Measurements from ENCODE around the gene PTPRG.

Gene PTPRG

DNA sequence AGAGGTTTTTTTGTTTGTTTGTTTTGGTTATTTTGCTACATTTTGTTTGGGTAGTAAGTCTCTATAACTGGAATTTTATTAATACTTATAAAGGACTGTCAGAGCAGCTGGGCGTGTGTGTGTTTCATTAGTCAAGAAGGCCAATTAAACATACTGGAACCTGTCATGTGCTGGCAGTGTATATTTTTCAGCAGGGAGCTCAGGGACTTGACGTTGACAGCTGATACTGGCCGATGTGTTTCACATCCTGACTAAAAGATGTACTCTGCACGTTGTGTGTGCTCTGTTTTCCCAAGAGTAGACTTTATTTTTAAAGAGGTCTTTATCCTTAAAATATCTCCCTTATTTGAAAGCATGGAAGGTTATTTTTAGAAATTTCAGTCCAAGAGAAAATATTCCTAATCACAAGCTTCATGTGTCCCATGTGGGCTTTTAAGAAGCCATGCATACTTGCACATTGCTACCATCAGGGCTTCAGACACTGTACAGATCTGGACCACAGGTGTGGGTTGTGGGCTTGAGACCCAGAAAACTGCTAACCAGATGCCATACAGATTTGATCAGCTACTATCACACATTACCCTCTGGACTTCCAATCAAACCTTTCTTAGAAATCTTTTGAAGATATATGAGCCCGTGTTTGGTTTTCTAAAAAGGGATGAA, 676.0 kb downstream of the PTPRG start:
- no peak for DNase-seq (ENCODE audit: low spot score)

DNA sequence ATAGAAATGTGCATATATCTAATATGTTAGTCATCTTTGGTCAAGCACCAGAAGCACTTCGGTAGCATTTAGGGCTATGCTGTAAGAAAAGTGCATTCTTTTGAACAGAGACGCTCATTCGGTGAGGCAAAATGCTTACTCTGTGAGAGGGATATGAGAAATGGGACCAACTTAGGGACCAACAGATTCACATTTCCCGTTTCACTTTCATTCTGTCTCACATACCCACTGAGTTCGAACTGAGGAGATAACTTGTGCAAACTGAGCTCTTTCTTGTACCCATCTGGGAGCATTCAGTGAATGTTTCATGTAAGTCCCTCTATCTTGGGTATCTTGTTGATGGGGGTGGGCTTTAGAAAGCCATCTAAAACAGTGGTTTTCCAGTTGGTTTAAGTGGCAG, 676.6 kb downstream of the PTPRG start:
- no peak for DNase-seq (ENCODE audit: low spot score)

DNA sequence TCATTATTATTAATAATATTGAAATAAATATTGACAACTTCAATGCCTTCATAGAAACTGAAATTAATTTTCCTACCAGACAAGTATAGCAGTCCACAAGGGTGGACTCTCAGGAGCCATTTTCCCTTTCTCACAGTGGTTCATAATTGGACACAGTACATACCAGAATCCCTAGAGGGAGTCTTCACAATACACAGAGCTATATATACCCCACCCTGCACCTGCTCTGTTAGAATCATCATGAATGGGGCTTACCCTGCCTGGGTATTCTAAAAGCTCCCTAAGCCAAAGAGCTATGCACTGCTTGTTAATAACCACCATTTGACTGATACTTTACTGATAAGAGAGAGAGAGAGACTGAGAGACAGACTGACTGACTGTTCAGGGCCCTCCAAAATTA, 677.1 kb downstream of the PTPRG start:
- no peak for DNase-seq (ENCODE audit: low spot score)

DNA sequence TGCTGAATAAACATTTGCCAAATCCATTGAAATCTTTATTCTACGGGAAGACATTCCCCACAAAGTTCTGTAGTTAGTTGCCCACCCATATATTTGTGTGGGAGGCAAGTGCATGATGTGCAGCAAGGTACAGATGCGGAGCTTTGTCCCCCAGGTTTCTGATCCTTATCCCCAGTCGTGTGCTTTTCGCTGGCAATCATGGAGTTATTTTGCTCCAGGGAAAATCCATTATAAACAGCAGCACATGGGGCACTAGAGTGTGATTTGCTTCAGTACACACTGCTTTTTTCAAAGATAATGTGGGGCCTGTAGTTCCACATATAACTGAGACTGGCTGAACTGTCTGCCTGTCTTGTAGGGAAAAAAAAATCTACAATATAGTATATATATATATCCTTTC, 679.9 kb downstream of the PTPRG start:
- no peak for DNase-seq (ENCODE audit: low spot score)

DNA sequence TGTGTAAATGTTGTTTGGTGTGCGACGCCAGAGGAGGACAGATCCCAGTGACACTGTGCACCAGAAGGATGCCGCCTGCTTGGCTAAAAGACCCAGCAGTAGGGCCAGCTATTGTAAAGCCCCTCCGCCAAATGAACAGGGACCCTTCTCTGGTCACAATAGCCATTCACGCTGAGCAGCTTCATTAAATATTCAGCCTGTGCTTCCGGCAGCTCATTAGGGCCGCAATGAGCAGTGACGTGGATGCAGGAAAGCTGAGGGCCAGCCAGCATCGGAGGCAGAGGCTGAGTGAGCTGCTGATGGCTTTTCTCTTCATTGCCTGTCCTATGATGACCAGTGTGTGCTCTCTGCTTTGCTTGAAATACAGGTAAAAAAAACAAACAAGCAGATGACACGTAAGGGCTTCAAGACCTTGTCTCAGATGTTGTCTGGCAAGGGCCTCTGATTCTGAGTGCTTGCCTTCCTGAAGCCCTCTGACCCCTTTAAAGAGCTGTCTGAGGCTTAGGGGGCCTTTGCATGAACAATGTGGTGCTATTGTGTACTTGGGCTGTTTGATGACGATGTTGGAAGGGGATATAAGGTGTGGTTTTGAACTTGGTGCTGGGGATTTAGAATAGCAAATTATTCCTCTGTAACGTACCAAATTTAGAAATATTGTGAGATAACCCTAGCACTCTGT, 681.6 kb downstream of the PTPRG start:
- no peak for DNase-seq (ENCODE audit: low spot score)

DNA sequence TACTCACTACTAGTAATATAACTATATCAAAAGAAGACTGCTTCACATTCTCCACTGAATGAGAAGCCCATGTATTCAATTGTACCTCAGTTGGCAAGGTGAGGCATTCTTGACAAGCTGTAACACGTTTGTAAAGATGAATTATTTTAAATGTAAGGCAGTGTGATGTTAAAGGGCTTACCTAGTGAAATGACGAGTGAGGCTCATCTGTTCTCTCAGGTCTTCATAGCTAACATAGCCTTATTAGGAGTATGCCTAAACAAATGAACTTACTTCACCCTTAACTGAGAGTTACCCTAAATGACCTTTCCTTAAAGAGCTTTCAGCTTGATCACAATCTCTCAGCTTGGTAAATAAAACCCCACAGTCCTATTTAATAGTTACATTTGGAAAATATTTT, 684.7 kb downstream of the PTPRG start:
- no peak for DNase-seq (ENCODE audit: low spot score)

DNA sequence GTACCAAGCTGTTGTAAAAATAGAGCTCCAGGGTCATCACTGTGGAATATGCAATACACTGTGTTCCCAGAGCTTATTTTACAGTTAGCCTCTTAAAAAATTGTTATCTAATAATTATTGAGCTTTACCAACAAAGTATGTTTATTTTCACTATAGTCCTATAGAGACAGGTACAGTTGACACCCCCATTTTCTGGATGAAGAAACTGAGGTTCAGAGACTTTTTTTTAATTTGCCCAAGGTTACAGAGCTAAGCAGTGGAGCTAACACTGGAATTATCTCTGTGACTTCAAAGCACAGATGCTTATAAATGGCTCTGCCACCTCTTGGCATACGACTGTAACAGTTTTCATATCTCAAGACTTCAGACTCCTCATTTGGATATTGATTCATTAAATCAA, 685.6 kb downstream of the PTPRG start:
- no peak for DNase-seq (ENCODE audit: low spot score)

DNA sequence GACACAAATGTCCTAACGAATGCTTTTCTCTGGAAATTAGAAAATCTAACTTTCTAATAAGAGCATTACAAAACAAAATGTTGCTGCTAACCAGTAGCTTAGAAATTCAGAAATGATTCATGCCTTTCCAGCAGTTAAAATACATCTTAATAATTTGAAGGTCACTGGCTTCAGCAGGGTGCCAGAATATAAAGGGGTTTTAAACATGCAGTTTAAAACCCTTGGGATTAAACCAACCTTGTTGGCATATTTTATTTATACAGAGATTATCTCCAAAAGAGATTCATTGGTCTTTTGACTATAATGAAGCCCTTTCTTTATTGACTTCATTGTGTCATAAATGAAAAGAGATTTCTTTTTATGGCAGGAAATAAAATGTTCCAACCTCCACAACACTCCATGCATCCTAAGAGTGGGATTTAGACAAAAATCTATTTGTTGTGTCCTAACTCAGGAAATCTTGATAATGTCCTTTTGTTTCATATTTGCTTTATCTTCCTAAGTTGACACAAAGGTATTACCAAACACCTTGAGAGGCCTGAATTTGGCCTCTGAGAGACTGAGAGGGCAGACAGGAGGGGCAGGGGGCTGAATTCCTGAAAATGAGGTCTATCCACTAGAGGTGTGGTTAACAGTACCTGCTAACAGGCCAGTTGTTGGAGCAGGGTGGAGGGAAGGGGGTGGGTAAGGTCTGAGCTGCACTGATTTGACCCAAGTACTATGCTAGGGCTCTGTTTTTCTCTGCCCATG, 687.5 kb downstream of the PTPRG start:
- DNase-seq (ENCODE audit: low spot score) = no peak

DNA sequence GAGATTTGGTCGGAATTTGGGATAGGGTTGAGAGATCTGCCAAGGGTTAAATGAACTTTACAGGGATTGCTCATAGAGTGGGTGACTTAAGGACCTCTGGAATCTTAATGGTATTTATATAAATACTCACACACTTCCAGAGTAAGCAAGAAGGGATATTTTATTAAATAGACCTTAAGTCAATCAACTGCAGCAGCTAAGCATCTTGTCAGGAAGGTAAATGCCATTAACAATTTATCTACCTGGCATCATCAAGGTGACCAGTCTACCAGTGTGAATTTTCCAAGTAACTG, 688.1 kb downstream of the PTPRG start:
- DNase-seq (ENCODE audit: low spot score) = no peak

DNA sequence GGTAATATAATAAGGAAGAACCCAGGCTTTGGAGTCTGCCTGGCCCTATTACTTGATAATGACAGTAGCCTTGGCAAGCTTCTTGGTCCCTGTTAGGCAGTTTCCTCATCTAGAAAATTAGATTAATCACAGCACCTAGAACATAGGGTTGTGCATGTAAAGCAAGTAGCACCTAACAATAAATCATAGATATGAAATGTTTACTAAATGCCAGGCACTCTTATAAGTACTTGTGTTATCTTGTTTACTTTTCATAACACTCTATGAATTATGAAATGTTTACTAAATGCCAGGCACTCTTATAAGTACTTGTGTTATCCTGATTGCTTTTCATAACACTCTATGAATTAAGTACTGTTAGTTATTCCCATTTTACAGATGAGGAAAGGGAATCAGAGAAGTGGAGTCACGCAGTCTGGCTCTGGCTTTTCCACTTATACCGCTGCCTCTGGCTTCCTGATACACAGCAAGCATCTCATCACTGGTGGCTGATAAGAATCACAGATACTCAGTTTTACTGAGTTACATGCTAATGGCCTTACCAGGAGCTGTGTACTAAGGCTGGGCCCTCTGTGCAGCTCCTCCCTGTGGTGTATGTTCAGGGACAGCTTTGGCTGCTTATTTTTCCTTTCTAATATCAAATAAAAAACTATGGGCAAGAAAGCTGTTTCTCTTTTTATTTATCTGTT, 688.6 kb downstream of the PTPRG start:
- DNase-seq (ENCODE audit: low spot score) = no peak

DNA sequence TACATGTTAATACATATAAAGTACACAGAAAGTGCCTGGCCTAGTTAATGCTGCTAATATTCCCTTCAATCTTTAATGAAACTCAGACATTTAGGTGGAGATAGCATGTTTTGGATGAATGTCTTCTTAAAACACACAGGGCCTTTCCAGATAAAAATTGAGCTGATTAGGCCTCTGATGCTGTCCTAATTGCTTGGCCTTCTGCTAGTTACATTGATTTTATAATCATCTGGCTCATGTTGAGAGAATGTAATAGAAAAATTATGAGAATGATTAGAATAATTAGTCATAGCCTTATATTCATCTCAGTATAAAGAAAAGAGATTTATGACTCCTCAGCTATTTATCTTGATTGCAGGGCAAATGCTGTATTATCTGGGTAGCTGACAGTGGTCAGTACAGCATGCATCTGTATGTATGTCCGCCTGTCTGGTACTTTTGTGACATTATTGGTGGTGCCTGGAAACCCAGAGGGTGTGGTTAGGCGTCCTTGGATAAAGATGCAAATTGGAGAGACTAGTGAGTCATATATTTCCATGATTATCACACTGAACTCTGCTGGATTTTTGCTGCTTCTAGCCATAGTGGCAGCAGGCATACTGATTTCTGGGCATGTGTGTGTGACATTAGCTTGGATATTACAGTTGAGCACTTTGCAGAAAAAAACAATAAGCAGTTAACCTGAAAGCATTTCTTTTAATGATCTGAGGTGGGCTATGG, 691.2 kb downstream of the PTPRG start:
- no peak for DNase-seq (ENCODE audit: low spot score)

DNA sequence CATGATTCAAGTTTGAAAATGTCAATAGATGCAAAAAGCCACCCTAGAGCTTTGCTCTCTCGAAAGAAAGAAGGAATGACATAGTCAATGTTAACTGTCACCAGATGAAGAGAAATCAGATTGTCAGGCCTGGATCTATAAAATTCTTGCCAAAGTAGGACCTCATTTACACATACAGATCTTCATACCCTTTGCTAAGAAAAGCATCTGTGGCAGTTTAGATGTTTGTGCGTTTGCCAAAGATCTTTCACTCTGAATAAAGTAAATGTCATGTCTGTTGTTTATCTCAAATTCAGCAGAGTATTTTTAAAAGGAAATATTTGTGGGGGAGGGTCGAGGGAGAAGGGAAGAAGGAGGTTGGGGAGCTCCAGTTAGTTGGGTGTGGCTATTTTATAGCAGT, 692.6 kb downstream of the PTPRG start:
- no peak for DNase-seq (ENCODE audit: low spot score)

DNA sequence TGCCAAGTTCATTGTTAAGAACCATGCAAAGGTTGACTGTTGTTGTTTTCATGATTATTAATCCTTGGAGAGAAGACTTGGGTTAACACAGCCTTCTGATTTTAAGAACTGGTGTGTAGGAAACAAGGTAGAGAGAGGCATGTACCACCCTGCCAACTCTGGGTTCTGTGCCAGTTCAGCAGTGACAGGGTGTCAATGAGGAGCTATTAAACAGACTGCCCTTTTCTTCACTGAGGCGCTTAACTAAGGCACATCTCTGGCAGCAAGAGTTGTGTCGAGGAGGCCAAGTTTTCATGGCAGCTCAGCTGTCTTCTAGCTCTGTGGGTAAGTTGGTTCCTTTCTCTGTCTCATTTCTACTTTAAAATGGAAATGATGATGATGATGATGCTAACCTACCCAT, 694.4 kb downstream of the PTPRG start:
- DNase-seq (ENCODE audit: low spot score) = no peak

DNA sequence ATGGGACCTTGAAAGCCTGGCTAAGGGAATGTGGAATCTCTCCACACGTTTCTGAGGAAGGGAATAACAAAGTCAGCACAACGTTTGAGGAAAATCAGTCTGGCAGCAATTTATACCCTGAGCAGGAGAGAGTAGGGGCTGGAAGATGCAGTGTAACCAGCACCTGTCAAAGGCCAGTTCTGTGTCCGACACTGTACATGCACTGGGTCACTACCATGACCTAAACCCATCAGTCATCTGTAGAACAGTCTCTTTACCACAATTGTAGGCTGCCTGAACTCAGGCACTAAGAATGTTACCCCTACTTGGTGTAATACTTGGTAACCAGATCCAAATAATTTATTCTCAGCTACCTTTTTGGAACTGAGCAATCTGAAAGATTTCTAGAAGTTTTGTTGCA, 698.6 kb downstream of the PTPRG start:
- DNase-seq (ENCODE audit: low spot score) = no peak

DNA sequence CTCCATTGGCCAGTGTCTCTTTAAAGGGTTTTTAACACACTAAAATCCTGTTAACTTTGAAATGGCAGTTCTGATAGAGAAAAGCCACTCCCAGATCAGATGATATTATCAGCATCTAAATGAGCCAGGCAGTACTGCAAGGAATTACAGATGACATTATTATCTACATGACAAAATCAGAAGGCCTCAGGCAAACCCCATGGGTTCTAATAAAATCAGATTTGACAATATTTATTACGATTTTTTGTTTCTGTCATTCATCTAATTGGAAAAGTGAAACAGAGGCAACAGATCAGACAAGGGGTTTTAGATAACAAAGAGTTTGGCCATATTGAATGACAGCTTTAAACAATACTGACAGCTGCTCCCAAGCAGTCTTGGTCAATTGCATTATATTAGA, 699.3 kb downstream of the PTPRG start:
- no peak for DNase-seq (ENCODE audit: low spot score)

DNA sequence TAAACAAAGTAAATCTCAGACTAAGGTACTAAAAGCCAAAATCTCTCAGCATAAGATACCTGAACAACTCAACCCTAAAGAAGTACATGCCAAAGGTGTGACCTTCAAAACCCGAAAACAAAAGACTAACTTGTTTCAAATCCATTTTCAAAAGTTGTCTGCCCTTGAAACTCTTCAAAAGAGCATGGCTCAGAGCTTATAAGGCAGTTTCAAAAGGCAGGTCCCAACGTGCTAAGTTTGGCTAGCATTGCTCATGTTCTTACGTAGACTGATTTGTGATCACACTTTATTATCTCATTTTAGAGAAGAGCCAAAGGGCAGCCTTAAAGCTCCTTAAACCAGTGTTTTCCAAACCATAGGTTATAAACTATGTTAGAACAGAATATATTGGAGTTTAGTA, 699.8 kb downstream of the PTPRG start:
- no peak for DNase-seq (ENCODE audit: low spot score)

DNA sequence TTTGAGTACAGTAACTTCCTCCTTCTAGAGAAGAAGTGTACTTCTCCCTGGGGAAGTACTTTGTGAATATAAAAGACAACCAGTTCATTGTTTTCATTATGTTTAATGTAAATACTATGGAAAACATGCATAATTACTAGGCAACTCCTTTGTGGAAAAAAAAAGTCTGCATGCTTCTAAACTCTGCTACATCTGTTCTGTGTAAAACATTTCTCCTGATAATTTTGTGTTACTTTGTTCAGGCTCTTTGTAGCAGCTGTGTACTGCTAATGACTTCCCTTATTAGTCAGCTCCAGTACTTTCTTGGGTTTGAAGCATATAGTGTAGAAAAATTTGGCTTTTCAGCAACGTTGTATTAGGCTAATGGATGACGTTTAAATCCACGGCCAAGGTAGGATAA, 700.4 kb downstream of the PTPRG start:
- DNase-seq (ENCODE audit: low spot score) = no peak

DNA sequence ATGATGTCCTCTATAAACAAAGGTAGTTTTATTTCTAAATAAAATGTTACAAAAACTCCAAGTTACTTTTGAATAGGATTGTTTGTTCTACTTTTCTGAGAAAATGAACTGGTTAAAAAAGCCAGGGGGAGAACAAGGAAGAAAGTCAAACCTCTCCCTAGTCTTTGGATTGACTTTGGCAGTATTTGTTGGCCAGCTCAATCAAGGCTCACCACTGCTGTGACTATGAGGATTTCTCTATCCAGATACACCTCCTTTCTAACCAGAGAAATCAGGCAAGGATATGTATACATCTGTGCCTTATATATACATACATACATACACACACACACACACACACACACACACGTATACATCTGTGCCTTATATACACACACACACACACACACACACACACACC, 704.2 kb downstream of the PTPRG start:
- DNase-seq (ENCODE audit: low spot score) = no peak

DNA sequence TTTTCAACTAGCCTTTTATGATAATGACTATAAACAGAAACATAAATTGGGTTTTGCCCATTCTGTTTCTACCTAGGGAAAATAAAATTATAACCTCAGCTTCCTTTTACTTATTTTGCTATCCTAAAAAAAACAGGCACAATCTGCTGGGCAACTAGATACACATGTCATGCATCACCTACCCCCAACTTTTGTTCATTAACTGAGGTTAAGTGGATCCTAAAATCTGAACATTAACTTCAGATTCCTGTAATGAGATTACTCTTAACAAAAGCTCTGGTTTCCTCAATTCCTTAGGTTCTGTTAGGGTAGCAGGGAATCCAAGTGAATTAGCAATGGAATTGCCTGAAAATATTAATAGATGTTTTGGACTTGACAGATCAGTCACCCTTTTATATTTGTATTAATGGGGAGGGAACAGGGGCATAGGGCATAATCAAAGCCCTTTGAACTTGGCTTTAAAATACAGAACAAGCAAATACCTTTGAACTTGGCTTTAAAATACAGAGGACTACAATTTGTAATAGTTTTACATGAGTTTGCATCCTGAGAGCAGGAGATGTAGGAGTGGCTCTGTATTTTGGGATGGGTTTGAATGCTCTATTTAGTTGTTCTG, 705.4 kb downstream of the PTPRG start:
- no peak for DNase-seq (ENCODE audit: low spot score)

DNA sequence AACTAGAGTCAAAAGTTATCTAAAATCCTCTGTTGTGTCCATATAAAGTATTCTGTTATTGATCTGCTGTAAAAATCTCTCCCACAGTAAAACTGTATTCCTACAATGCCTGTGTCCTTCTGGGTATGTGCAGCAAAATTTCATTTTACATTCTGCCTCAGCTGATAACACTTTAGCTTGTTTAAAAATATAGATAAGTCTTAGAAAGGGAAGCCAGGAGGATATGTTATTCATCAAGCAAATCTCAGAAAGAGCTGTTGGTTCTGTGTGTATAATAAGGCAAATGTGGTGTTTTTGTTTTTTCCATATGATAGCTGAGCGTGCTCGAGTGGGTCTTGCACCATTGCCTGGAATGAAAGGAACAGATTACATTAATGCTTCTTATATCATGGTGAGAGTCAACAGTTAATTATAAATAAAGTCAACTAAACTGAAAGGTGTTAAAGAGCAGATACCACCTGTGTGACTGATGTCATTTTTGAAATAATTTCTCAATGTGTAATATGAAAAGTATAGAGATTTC, 715.3 kb downstream of the PTPRG start:
- DNase-seq (ENCODE audit: low spot score) = no peak

DNA sequence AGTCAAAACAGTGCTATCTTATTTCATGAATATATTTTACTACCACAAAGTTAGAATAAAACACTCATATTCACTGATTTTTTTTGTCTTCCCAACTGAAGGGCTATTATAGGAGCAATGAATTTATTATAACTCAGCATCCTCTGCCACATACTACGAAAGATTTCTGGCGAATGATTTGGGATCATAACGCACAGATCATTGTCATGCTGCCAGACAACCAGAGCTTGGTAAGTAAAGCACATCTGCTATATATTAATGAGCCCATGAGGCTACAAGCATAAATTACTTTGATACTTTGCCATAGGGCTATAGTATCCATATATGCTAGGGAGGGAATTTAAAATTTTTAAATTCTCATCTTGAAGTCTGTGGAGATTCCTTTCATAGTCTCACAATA, 716.1 kb downstream of the PTPRG start:
- DNase-seq (ENCODE audit: low spot score) = no peak

DNA sequence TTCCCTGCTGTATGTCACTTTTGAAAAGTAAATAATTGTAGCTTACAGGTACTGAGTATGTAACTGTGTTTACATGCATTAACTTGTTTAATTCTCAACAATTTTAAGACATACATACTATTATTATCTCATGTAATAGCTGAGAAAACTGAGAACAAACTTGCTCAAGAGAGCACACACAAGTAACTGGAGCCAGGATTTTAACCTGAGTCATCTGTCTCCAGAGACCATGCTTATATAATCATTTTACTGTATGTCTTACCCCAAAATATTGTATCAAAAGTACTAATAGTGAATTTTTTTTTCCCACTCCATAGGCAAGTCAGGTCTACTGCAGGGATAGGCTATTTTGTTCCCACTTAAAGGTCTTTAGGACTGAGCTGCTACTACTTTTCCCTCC, 716.6 kb downstream of the PTPRG start:
- no peak for DNase-seq (ENCODE audit: low spot score)
